T-helper 2 cell treated with Interferon-gamma antibody and Interleukin-4, amounts not matched to agents 5 μg/mL and 100 μg/mL, for 36 hours (primary cell): ENCODE measurements around the gene JMJD7.

ENCODE experiments used
- DNase-seq: peaks from one replicate; pipeline ENCODE4 v3.0.0; 2021; ENCODE audit warnings: low spot score
- H3K27ac Mint-ChIP-seq: one replicate; pipeline ENCODE4 v1.8.0; 2021; ENCODE audit warnings: mild to moderate bottlenecking, mixed read lengths
- H3K27me3 Mint-ChIP-seq: one replicate; pipeline ENCODE4 v1.8.0; 2021; ENCODE audit warnings: low read depth, mixed read lengths
- H3K36me3 Mint-ChIP-seq: one replicate; pipeline ENCODE4 v1.8.0; 2021; ENCODE audit warnings: low read depth, mixed read lengths
- H3K4me1 Mint-ChIP-seq: one replicate; pipeline ENCODE4 v1.8.0; 2021; ENCODE audit warnings: low read depth, mixed read lengths
- H3K4me3 Mint-ChIP-seq: one replicate; pipeline ENCODE4 v1.8.0; 2022; ENCODE audit warnings: mild to moderate bottlenecking, moderate library complexity, mixed read lengths
- H3K9me3 Mint-ChIP-seq: one replicate; pipeline ENCODE4 v1.8.0; 2021; ENCODE audit warnings: mixed read lengths

JMJD7 gene

GRCh38 chr15:41865490-41866055 lies 37.7 kb downstream of the JMJD7 start:
- Mint-ChIP-seq H3K36me3 (no peaks in the 10 kb centered on the region), H3K4me3 (no peak overlapping the region), H3K4me1 (peaks cover 2% of the 10 kb centered on the region), H3K27me3 (peaks cover 3% of the 10 kb centered on the region), H3K9me3 (no peaks in the 10 kb centered on the region), H3K27ac (no peak overlapping the region)
- DNase-seq = no peak

- Mint-ChIP-seq H3K9me3 (no peaks in the 10 kb centered on the region), H3K4me3 (no peak overlapping the region), H3K27ac (no peak overlapping the region), H3K4me1 (peaks cover 4% of the 10 kb centered on the region), H3K36me3 (no peaks in the 10 kb centered on the region), H3K27me3 (peaks cover 3% of the 10 kb centered on the region)
- no peak for DNase-seq
Observed at GRCh38 chr15:41866263-41866703, 38.4 kb downstream of the JMJD7 start.

- Mint-ChIP-seq H3K27ac (no peak overlapping the region), H3K36me3 (no peaks in the 10 kb centered on the region), H3K27me3 (peaks cover 3% of the 10 kb centered on the region), H3K4me3 (no peak overlapping the region), H3K4me1 (peaks cover 4% of the 10 kb centered on the region), H3K9me3 (no peaks in the 10 kb centered on the region)
- no peak for DNase-seq
Observed at GRCh38 chr15:41866872-41867579, 39.1 kb downstream of the JMJD7 start.

GRCh38 chr15:41868321-41868720 lies 40.4 kb downstream of the JMJD7 start:
- Mint-ChIP-seq H3K4me3 (no peak overlapping the region), H3K27me3 (no peaks in the 10 kb centered on the region), H3K27ac (no peak overlapping the region), H3K36me3 (no peaks in the 10 kb centered on the region), H3K4me1 (peaks cover 4% of the 10 kb centered on the region), H3K9me3 (no peaks in the 10 kb centered on the region)
- no peak for DNase-seq

DNA sequence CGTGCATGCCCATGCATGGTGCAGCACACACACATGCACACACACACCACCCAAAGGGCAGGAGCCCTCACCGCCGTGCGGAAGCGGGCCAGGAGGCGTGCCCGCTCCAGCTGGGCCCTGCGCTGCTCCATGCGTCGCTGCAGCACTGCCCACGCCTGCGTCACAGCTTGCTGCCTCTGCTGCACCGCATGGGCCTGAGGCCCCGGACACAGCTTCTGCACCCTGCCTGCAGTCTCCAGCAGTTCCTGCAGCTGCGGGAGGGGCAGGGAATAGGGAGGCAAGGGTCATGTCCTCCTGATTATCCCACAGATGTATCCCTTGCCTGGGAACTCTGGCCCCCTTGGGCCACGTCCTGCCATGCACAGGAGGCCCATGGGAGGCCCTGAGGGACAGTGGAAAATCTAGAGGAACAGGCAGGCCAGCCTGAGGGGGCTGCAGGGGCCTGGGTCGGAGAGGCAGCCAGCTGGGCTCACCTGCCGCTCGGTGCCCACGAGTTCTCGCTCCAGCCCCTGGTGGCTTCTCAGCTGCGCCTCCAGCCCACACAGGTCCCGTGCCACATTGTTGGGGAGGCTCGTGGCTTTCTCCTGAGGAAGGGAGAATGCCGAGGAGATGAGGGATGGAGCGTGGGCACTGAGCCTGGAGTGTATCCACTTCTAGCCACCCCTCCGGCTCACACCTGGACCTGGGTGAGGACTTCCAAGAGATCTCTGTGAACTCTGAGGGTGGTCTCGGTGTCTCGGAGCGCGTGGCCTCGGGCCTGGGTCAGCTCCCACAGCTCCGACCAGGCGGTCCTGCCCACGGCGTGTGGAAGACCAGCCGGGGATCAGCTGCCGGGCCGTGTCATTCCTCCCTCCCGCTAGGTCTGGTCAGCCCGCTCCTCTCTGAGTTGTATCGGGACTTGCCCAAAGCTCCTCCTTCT lies 42.1 kb downstream of the JMJD7 start:
- H3K27ac Mint-ChIP-seq = peak overlapping the region; percentile 94
- peak overlapping the region; percentile 32 for H3K4me3 Mint-ChIP-seq
- DNase-seq = no peak
- no peaks in the 10 kb centered on the region for H3K36me3 Mint-ChIP-seq
- no peaks in the 10 kb centered on the region for H3K9me3 Mint-ChIP-seq
- no peaks in the 10 kb centered on the region for H3K27me3 Mint-ChIP-seq
- peaks cover 4% of the 10 kb centered on the region for H3K4me1 Mint-ChIP-seq

- peak; percentile 63 for DNase-seq
- no peaks in the 10 kb centered on the region for H3K36me3 Mint-ChIP-seq
- peak overlapping the region; percentile 32 for H3K4me3 Mint-ChIP-seq
- H3K9me3 Mint-ChIP-seq = no peaks in the 10 kb centered on the region
- peaks cover 4% of the 10 kb centered on the region for H3K4me1 Mint-ChIP-seq
- no peaks in the 10 kb centered on the region for H3K27me3 Mint-ChIP-seq
- peak overlapping the region; percentile 94 for H3K27ac Mint-ChIP-seq
Observed at GRCh38 chr15:41870689-41871081, 42.8 kb downstream of the JMJD7 start.

DNA sequence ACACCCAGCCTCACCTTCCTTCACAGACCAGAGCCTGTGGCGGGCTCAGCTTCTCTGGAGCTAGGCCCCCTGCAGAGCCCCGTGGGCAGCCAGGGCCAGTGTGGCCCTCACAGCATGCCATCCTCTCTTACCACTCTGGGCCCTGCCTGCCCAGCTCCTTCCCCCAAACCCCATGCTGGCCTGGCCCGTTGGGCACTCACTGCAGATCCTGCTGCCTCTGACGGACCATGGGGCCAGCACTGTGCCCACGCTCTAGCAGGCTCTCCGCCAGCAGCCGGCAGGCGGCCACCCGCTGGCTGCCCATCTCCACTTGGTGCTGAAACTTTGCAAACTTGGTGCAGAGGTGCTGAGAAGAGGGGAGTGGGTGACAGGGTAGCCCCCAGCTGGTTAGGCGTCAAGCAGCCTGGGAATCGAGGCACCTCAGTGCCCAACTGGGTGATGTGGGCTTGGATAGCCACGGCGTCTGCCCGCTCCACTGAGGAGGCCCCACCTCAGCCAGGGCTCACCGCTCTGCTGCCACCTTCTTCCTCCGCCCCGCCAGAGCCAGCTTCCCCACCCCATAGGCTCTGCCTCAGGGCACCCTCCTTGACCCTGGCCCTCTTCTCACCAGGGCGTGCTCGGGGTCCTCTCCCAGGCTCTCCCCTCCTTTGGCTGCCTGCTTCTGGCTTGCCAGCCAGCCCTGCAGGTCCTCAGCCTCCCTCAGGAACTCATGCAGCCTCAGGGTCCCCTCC lies 43.4 kb downstream of the JMJD7 start:
- Mint-ChIP-seq H3K9me3 (no peaks in the 10 kb centered on the region), H3K36me3 (no peaks in the 10 kb centered on the region), H3K4me1 (peaks cover 4% of the 10 kb centered on the region), H3K27me3 (no peaks in the 10 kb centered on the region), H3K4me3 (no peak overlapping the region), H3K27ac (peak overlapping the region; percentile 94)
- DNase-seq = no peak

GRCh38 chr15:41872166-41872747 lies 44.4 kb downstream of the JMJD7 start:
- Mint-ChIP-seq H3K4me3 (no peak overlapping the region), H3K9me3 (no peaks in the 10 kb centered on the region), H3K27ac (peak overlapping the region; percentile 1), H3K27me3 (no peaks in the 10 kb centered on the region), H3K4me1 (peaks cover 4% of the 10 kb centered on the region), H3K36me3 (no peaks in the 10 kb centered on the region)
- no peak for DNase-seq

DNA sequence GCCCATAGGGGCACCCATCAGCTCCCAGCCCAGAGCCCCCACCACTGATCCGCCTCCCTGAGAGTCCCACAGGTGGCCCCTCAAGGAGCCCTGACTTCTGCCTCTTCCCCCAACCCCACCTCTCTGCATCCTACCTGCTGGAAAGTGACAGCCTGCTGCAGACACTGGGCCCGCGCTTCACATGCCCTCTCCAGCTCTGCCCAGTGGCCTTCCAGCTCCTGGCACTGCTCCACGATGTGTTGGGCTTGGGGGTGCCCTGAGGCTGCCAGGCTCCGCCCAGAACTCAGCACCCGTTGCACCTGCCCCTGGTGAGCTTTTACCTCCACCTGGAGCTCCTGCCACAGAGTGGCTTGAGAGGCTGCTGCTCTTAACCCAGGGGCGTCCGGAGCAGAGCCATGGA lies 45.8 kb downstream of the JMJD7 start:
- Mint-ChIP-seq H3K36me3 (no peaks in the 10 kb centered on the region), H3K27ac (no peak overlapping the region), H3K9me3 (no peaks in the 10 kb centered on the region), H3K27me3 (no peaks in the 10 kb centered on the region), H3K4me3 (no peak overlapping the region), H3K4me1 (peaks cover 4% of the 10 kb centered on the region)
- DNase-seq = no peak

DNA sequence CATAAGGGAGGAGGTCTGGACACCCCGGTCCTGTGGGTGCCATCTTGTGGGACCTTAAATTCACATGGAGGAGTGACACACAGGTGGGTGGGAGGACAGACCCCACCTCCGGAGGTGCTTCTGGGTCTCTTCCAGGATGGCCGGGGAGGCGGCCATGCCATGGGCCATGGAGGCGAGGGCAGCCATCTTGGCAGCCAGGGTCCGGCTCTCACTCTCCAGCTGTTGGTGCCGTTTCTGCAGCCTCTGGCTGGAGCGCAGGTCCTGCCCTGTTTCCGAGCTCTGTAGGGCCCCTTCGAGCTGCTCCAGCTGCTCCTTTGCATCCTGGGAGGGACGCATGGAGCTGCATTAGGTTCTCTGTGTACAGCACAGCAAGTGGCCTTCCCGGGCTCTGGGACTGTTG lies 46.8 kb downstream of the JMJD7 start:
- Mint-ChIP-seq H3K36me3 (no peaks in the 10 kb centered on the region), H3K9me3 (no peaks in the 10 kb centered on the region), H3K4me3 (no peak overlapping the region), H3K27me3 (peaks cover 2% of the 10 kb centered on the region), H3K4me1 (peaks cover 4% of the 10 kb centered on the region), H3K27ac (no peak overlapping the region)
- DNase-seq = no peak

DNA sequence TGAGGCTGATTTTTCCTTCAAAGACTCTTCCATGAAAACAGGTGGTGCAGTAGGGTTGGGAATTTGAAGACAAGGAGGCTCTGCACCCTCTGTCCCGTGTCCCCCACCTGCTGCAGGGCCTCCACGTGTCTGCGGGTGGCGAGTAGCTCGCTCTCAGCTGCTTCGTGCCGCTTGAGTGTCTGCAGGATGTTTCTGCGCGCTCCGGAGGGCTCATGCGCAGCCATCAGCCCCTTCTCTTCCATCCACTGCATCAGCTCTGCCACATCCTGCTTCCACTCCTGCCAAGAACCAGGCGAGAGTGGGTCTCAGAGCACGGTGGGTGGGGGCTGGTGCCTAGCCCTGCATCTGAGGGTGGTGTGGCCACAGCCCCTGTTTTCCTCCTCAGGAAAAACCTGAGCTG lies 48.1 kb downstream of the JMJD7 start:
- Mint-ChIP-seq H3K27ac (no peak overlapping the region), H3K4me1 (no peaks in the 10 kb centered on the region), H3K36me3 (no peaks in the 10 kb centered on the region), H3K27me3 (peaks cover 4% of the 10 kb centered on the region), H3K4me3 (no peak overlapping the region), H3K9me3 (no peaks in the 10 kb centered on the region)
- no peak for DNase-seq

GRCh38 chr15:41876689-41877088 lies 48.8 kb downstream of the JMJD7 start:
- no peaks in the 10 kb centered on the region for H3K4me1 Mint-ChIP-seq

DNA sequence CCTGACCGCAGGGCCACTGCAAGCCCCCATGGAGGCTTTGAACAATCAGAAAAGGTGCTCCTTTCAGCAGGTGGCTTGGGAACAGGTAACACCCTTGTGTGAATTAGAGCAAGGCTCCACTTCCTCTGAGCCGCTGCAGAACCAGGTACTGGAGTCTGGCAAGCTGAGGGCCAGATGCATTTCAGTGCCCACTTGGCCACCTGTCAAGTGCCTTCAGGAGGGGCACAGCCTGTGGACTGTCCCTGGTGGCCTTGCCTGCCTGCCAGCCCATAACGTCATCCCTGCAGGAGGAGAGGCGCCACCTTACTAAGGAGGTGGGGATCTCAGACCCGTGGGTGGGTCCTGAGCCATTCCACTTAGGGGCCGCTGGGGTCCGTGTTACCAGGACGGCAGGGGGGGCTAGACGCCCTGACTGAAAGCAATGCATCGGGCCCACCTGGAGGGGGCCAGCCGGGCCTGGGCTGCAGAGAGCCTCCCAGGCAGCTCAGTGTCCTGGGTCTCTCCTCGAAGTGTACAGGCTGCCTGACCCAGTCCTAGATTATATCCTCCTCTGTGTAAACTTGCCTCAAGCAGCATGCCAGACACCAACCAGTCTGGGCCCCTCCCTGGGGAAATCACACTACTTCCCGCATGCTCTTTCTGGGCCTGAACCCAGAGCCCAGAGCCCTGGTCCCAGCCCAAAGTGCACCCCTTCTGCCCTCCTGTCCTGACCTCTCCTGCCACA lies 49.9 kb downstream of the JMJD7 start:
- H3K4me1 Mint-ChIP-seq = no peaks in the 10 kb centered on the region
- DNase-seq = no peak
- no peak overlapping the region for H3K4me3 Mint-ChIP-seq
- H3K36me3 Mint-ChIP-seq = no peaks in the 10 kb centered on the region
- H3K27ac Mint-ChIP-seq = no peak overlapping the region
- no peaks in the 10 kb centered on the region for H3K9me3 Mint-ChIP-seq
- H3K27me3 Mint-ChIP-seq = peaks cover 11% of the 10 kb centered on the region

More at GRCh38 chr15:41876689-41877088, 48.8 kb downstream of the JMJD7 start:
- Mint-ChIP-seq H3K27me3 (peaks cover 11% of the 10 kb centered on the region), H3K4me3 (no peak overlapping the region), H3K27ac (no peak overlapping the region), H3K36me3 (no peaks in the 10 kb centered on the region), H3K9me3 (no peaks in the 10 kb centered on the region)
- DNase-seq = no peak
